VCaP (cell line): ENCODE data around the gene KLHL18.

ENCODE experiments used
- H3K27ac ChIP-seq: fragments of 450-650 bp; 2 replicates; pipeline ENCODE4 v1.5.1; 2017
- CTCF ChIP-seq: fragments of 450-650 bp; conservative IDR thresholded peaks from 2 replicates; pipeline ENCODE4 v1.5.1; 2017; ENCODE audit warnings: mild to moderate bottlenecking, moderate library complexity

Gene KLHL18

GRCh38 chr3:47378869-47379268 lies 96.1 kb downstream of the KLHL18 start:
- TF ChIP-seq CTCF = no peak
- H3K27ac ChIP-seq = peak overlapping the region; percentile 98

- TF ChIP-seq CTCF = no peak
- H3K27ac ChIP-seq = peak overlapping the region; percentile 98
Measured at GRCh38 chr3:47379411-47379899, 96.7 kb downstream of the KLHL18 start.

- TF ChIP-seq CTCF = no peak
- H3K27ac ChIP-seq = peak overlapping the region; percentile 98
Measured at GRCh38 chr3:47380026-47380600, 97.4 kb downstream of the KLHL18 start.

GRCh38 chr3:47380601-47381316 lies 98.0 kb downstream of the KLHL18 start, which contains the start of gene PTPN23:
PTPN23 (plus strand) TSS chr3:47381021; CDS start chr3:47381097, 76 bp downstream.
- peak within 1 kb of the TSS; percentile 98 for H3K27ac ChIP-seq
- no peak for TF ChIP-seq CTCF

- no peak for TF ChIP-seq CTCF
- H3K27ac ChIP-seq = peak overlapping the region; percentile 98
Measured at GRCh38 chr3:47381317-47382157, 98.8 kb downstream of the KLHL18 start.

GRCh38 chr3:47384425-47384824 lies 101.7 kb downstream of the KLHL18 start:
- peak overlapping the region; percentile 29; the same call in 1 of the 2 replicates for H3K27ac ChIP-seq
- no peak for TF ChIP-seq CTCF

- no peak for TF ChIP-seq CTCF
- H3K27ac ChIP-seq = peak overlapping the region; percentile 29; the same call in 1 of the 2 replicates
Measured at GRCh38 chr3:47385007-47385406, 102.3 kb downstream of the KLHL18 start.
